ENCODE results near the gene CEP72. TPM values are rescaled to one million over a fixed set of nuclear protein-coding genes. Genes with fewer than 3 reads are reported as not detected.

The CEP72 gene
- total RNA-seq, 1 experiment from 2014 or later: 24.8 TPM

DNA sequence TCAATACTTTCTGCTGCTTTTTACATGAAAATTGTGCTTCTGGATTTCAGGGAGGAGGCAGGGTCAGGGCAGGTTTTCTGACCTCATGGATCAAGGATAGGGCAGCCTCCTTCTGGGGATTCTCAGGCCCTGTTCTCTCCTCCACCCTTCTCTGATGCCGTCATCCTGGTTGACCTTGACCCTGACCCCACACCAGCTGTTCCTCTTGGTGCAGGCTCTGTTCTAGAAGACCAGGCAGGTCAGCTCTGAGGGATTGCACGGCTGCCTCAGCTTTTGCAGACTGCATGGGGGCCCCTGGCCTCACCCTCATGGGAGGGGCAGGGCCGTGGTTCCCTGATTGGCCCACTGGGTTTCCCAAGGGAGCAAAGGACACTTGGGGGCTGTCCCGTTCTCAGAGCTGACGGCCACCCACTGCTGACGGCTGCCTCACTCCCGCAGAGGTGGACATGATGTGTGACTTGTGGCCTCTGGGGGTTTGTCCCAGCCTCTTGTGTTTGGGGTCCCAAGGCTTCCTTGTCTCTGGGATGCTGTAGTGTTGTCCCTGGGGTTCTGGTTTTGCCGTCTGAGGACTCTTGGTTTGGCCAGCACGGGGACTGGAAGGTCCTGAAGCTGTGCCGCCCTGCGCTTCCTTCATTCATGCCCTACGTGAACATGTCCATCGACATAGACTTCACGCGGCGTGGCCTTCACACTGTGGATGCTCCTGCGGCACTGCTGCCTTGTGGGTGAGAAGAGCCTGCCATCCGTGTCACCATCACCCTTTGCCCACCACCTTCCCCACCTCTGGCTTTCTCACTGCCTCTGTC, 34.5 kb downstream of the CEP72 start:
- H3K4me3 Mint-ChIP-seq: no peak overlapping the region
- no peak overlapping the region for H3K27ac Mint-ChIP-seq
- Histone ChIP-seq H3K79me2 (ENCODE audit: insufficient read depth, low read length) (no peaks in the 10 kb centered on the region), H4K5ac (ENCODE audit: insufficient read length, low read depth, low read length) (no peak overlapping the region), H2BK5ac (ENCODE audit: insufficient read length, low read length) (no peak overlapping the region), H3K4ac (ENCODE audit: low read depth, low read length) (no peak overlapping the region), H2BK120ac (ENCODE audit: low read depth, low read length, poor library complexity, severe bottlenecking) (no peak overlapping the region), H3K18ac (ENCODE audit: insufficient read length, low read depth, low read length) (no peak overlapping the region), H3K27me3 (ENCODE audit: insufficient read depth, low read length) (no peaks in the 10 kb centered on the region), H2BK20ac (ENCODE audit: low read depth, low read length, poor library complexity, severe bottlenecking) (no peak overlapping the region), H3K27ac (ENCODE audit: insufficient read length, low read depth, low read length) (no peak overlapping the region), H2BK12ac (ENCODE audit: insufficient read length, low read depth, low read length) (no peak overlapping the region), H2BK15ac (ENCODE audit: low read depth, low read length) (no peak overlapping the region), H3K4me1 (ENCODE audit: insufficient read depth, low read length) (no peaks in the 10 kb centered on the region), H2AK5ac (ENCODE audit: insufficient read length, low read length) (no peak overlapping the region), H3K9me3 (ENCODE audit: control insufficient read depth, low read depth, low read length) (peaks cover 35% of the 10 kb centered on the region), H3K14ac (ENCODE audit: insufficient read depth, low read length) (no peak overlapping the region), H4K8ac (replicated peaks; ENCODE audit: insufficient read length, low read depth, low read length) (no peak overlapping the region), H3K79me1 (ENCODE audit: insufficient read depth, low read depth, low read length, poor library complexity, severe bottlenecking) (no peaks in the 10 kb centered on the region), H4K20me1 (ENCODE audit: control insufficient read depth, insufficient read depth, insufficient read length) (no peaks in the 10 kb centered on the region), H3K4me2 (ENCODE audit: insufficient read depth, insufficient read length, low read length) (no peak overlapping the region), H3K23ac (ENCODE audit: insufficient read length, low read depth, low read length) (no peak overlapping the region), H3K56ac (ENCODE audit: insufficient read length, low read depth, low read length) (no peak overlapping the region), H3K23me2 (ENCODE audit: insufficient read length, low read depth, low read length, poor library complexity, severe bottlenecking) (no peaks in the 10 kb centered on the region), H3K9ac (ENCODE audit: extremely low read depth, insufficient read length, low read length) (no peak overlapping the region), H3T11ph (ENCODE audit: low read length) (no peak overlapping the region), H4K91ac (ENCODE audit: insufficient read length, low read depth, low read length) (no peak overlapping the region), H2AFZ (ENCODE audit: low read length) (no peak overlapping the region)
- TF ChIP-seq, protein P1, sequence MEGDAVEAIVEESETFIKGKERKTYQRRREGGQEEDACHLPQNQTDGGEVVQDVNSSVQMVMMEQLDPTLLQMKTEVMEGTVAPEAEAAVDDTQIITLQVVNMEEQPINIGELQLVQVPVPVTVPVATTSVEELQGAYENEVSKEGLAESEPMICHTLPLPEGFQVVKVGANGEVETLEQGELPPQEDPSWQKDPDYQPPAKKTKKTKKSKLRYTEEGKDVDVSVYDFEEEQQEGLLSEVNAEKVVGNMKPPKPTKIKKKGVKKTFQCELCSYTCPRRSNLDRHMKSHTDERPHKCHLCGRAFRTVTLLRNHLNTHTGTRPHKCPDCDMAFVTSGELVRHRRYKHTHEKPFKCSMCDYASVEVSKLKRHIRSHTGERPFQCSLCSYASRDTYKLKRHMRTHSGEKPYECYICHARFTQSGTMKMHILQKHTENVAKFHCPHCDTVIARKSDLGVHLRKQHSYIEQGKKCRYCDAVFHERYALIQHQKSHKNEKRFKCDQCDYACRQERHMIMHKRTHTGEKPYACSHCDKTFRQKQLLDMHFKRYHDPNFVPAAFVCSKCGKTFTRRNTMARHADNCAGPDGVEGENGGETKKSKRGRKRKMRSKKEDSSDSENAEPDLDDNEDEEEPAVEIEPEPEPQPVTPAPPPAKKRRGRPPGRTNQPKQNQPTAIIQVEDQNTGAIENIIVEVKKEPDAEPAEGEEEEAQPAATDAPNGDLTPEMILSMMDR (conservative IDR thresholded peaks at IDR 0.05): no peak
- WGBS (ENCODE audit: extremely low coverage, insufficient read length, low lambda C conversion rate): no CpG with 5 or more reads among the region's 18 CpGs
- H3K4me1 Mint-ChIP-seq: no peaks in the 10 kb centered on the region
- peaks cover 4 to 27% (median 13%) of the 10 kb centered on the region in 3 experiments for H3K36me3 Mint-ChIP-seq (ENCODE audit: insufficient read depth in 1 of 3, low read depth in 3 of 3)
- DNase-seq: no peak
- no peaks in the 10 kb centered on the region for H3K27me3 Mint-ChIP-seq (ENCODE audit: low read depth)
- no peaks in the 10 kb centered on the region; a peak in 1 of 5 replicates for H3K9me3 Mint-ChIP-seq

Data from H9 (cell line).